Stimulated activated CD8-positive, alpha-beta memory T cell treated with anti-CD3 and anti-CD28 coated beads, Interleukin-4, amount 100 ng/mL, for 4 hours (primary cell): Measurements from ENCODE around the gene EPN3.

Experiments used
- DNase-seq, 2 donors: peaks; one replicate each; pipeline ENCODE4 v3.0.0-alpha.2; 2020; ENCODE audit warnings: low read depth in 2 of 2, low spot score in 1 of 2

Gene EPN3

GRCh38 chr17:50533720-50534148, 1.2 kb downstream of the EPN3 start:
- no peak for DNase-seq

- DNase-seq: no peak
Measured at GRCh38 chr17:50534222-50534978, 1.9 kb downstream of the EPN3 start.

- DNase-seq: no peak
Measured at GRCh38 chr17:50534979-50535326, 2.4 kb downstream of the EPN3 start.

GRCh38 chr17:50535407-50535806, 2.9 kb downstream of the EPN3 start:
- DNase-seq: no peak

GRCh38 chr17:50536683-50537646, 4.4 kb downstream of the EPN3 start:
- no peak for DNase-seq

GRCh38 chr17:50537721-50538548, 5.4 kb downstream of the EPN3 start:
- no peak for DNase-seq

GRCh38 chr17:50538549-50539410, 6.2 kb downstream of the EPN3 start:
- DNase-seq: no peak

GRCh38 chr17:50539762-50540559, 7.4 kb downstream of the EPN3 start:
- no peak for DNase-seq

GRCh38 chr17:50540560-50541401, 8.2 kb downstream of the EPN3 start:
- DNase-seq: no peak

GRCh38 chr17:50541402-50541715, 8.8 kb downstream of the EPN3 start:
- DNase-seq: no peak

- peak; percentile 60 to 63 for DNase-seq
Measured at GRCh38 chr17:50541716-50542688, 9.5 kb downstream of the EPN3 start.

GRCh38 chr17:50542795-50543774, 10.6 kb downstream of the EPN3 start:
- DNase-seq: no peak

GRCh38 chr17:50544516-50544915, 12.0 kb downstream of the EPN3 start:
- no peak for DNase-seq

GRCh38 chr17:50545311-50545710, 12.8 kb downstream of the EPN3 start:
- DNase-seq: no peak

- no peak for DNase-seq
Measured at GRCh38 chr17:50546701-50547034, 14.1 kb downstream of the EPN3 start.

- peak; percentile 43 to 61 for DNase-seq
Measured at GRCh38 chr17:50547035-50547735, 14.7 kb downstream of the EPN3 start, which contains the start of gene SPATA20. Gene SPATA20, plus strand, starts transcription at chr17:50547174. Its CDS starts 35 bp downstream, at chr17:50547209.
